22Rv1 (cell line): ENCODE measurements around the gene ALDH1A3.

ENCODE experiments used
- H3K27ac ChIP-seq: fragments of 450-650 bp; 2 replicates; pipeline ENCODE4 v1.5.1; 2017
- ZFX ChIP-seq: fragments of 450-650 bp; IDR thresholded peaks from 2 replicates; pipeline ENCODE4 v1.6.1; 2017; ENCODE audit warnings: antibody characterized with exemption, borderline replicate concordance
- TF ChIP-seq, protein P1 (sequence below): fragments of 450-650 bp; IDR thresholded peaks from 2 replicates; pipeline ENCODE4 v1.5.1; 2017; ENCODE audit warnings: mild to moderate bottlenecking

Gene ALDH1A3

DNA sequence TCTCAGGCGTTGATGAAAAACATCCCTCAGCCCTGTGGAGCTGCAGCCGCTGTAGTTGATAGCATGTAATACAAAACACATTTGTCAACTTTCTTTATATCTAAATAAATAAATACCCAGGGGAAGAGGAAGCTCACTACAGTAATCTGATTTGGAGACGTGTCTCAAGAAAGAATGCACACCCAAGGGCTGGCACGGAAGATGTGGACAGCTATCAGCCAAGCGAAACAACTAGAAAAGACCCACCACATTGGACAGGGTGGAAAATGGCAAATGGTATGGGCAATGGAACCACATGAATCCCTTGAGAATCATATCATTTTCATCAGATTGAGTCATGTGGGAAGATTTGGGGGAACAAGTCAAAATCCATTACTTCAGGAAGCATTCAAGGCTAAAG lies 43.1 kb upstream of the ALDH1A3 start:
- no peak overlapping the region for H3K27ac ChIP-seq
- TF ChIP-seq ZFX = no peak
- TF ChIP-seq, protein P1, sequence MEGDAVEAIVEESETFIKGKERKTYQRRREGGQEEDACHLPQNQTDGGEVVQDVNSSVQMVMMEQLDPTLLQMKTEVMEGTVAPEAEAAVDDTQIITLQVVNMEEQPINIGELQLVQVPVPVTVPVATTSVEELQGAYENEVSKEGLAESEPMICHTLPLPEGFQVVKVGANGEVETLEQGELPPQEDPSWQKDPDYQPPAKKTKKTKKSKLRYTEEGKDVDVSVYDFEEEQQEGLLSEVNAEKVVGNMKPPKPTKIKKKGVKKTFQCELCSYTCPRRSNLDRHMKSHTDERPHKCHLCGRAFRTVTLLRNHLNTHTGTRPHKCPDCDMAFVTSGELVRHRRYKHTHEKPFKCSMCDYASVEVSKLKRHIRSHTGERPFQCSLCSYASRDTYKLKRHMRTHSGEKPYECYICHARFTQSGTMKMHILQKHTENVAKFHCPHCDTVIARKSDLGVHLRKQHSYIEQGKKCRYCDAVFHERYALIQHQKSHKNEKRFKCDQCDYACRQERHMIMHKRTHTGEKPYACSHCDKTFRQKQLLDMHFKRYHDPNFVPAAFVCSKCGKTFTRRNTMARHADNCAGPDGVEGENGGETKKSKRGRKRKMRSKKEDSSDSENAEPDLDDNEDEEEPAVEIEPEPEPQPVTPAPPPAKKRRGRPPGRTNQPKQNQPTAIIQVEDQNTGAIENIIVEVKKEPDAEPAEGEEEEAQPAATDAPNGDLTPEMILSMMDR = no peak

DNA sequence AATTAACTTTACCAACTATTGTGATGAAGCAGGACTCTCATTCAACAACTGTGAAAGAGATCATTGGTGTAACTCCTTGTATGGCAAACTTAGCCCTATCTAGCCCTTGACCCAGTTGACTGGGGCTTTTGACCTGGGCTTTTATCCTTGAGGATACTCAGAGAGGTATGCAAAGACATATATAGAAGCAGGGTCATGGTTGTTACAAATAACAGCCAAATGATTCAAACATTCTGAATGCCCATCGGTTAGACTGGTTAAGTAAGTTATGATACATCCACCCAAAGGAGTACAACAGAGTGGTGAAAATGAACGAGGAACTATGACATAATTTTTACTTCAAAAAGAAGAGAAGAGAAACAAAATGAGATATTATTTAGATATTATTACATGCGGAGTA lies 38.2 kb upstream of the ALDH1A3 start:
- TF ChIP-seq, protein P1 = no peak
- TF ChIP-seq ZFX = no peak

DNA sequence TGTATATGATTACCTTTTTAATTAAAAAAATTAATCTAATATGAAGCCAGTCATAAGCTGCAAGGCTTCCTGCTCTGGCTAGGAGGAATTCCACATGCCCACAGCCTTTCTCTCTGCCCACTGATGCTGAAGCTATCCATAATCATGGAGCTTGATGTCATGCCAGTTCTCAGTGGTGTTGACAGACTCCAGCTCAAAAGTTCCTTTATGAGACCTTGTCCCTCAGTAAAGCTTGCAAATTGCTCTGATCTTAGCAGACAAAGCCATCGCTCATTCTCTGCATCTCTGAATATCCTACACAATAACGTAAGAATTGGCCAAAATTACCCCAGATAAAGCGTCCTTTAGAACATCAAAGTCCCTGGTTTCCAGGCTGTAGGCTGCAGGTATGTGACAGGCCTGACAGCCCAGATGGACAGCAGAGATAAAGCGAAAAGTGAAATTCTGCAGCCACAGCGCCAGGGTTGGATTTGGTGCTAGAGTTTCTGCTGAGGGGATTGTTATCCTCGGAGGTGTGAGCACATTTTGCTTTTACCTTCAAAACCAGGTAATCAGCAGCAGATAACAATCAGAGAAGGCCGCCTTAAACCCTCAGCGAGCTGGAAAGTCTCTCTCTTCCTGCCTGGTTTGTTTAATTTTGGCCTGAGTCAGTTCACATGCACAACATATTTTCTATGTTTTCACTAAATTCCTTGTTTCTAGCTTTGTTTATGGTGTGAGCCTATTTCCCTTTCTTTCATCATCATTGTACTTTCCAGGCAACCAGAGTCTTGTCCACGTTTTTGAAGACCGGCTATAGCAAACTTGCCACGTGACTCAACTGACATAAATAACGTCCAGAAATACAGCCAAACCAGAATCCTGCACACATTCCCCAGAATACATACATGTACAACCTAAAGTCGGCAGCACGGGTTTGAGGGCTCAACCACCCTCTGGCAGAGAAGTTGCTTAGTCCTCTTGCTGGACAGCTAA lies 36.6 kb upstream of the ALDH1A3 start:
- TF ChIP-seq, protein P1 = no peak
- TF ChIP-seq ZFX = no peak
- H3K27ac ChIP-seq = no peak overlapping the region

More for the DNA sequence above, 38.2 kb upstream of the ALDH1A3 start:
- no peak overlapping the region for H3K27ac ChIP-seq

DNA sequence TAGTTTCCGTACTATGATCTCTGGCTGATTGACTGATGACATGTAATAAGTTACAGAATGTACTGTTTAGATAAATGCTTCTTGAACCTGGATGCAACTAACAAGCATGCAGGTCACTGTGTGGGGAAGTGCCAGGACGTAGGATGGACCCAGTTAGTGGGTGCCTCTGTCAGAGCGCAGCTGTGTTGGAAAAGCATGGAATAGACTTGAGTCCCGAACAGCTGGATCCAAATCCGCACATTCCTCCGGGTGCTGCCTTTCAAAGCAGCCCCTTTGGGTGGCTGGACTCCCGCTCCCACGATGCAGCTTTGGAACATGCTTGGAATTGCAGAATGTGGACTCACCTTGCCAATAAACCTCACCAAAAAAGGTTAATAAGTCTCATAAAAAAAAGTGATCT lies 35.5 kb upstream of the ALDH1A3 start:
- no peak for TF ChIP-seq ZFX
- TF ChIP-seq, protein P1 = no peak
- no peak overlapping the region for H3K27ac ChIP-seq

DNA sequence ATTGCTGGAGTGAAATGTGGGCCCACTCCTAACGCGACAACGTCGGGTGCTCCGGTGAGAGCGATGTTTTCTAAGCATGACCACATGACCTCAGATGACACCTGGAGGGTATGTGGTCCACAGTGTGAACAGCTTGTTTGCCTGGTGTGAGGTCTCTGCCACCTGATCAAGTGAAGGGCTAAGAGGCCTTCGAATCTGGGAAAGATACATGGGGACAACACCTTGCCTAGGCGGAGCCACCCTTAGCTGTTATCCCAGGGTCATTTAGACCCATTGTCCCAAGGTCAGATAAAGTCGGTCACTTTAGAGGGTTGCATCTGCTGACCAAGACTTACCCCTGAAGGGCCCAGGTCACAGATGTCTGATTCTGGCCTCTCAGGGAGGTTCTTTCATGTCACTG lies 34.9 kb upstream of the ALDH1A3 start:
- H3K27ac ChIP-seq = no peak overlapping the region
- TF ChIP-seq, protein P1 = no peak
- TF ChIP-seq ZFX = no peak

DNA sequence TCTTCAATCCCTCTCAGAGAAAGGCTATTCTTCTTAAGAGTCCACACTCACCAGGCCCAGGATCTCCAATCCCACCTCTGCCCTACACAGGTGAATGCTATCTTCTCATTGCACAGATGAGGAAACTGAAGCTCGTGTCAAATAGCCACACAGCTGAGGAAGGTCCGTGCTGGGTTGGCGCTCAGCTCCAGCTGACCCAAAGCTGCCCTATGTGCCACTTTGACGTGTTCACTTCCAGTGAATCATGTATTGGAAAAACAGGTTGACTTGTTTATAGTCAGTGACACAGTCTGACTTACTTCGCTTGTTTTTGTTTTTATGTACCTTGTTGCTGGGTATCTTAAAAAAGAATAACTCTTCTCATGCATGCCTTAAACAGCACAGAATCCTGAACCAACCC lies 32.4 kb upstream of the ALDH1A3 start:
- H3K27ac ChIP-seq = no peak overlapping the region

More for the DNA sequence above, 32.4 kb upstream of the ALDH1A3 start:
- no peak for TF ChIP-seq ZFX
- TF ChIP-seq, protein P1 = no peak
